ENCODE data around the gene XYLT1. TPM values are rescaled to one million over a fixed set of nuclear protein-coding genes. Genes with fewer than 3 reads are reported as not detected.

XYLT1 gene
- total and polyA plus RNA-seq, 2 of the 8 experiments (the other 6 are each of a cell fraction or from before 2014, with no cell fraction given) = 6.6 to 25.4 TPM

GRCh38 chr16:17212606-17213005 lies 258.2 kb downstream of the XYLT1 start:
- ChIA-PET CTCF (ENCODE audit: partially characterized antibody) (interaction anchor here (0.5 to 3.1 kb wide), 20 partner anchors 9 to 988 kb away, joined by 3 to 27 read pairs (median 3); no protein-coding TSS in a partner anchor), POLR2A (ENCODE audit: partially characterized antibody) (no interaction called here)
- Histone ChIP-seq H4K20me1 (replicated peaks in 1 of 2; ENCODE audit: control insufficient read depth in 1 of 2, insufficient read depth in 2 of 2, low read length in 2 of 2) (no peaks in the 10 kb centered on the region), H3K27me3 (replicated peaks in 1 of 4; ENCODE audit: control insufficient read depth in 3 of 4, extremely low read depth in 1 of 4, insufficient read depth in 3 of 4, low read length in 3 of 4) (no peaks in the 10 kb centered on the region), H3K4ac (replicated peaks; ENCODE audit: insufficient read length, low read depth, low read length) (no peak overlapping the region), H4K8ac (ENCODE audit: extremely low read depth, insufficient read depth, low read length) (no peak overlapping the region), H3K4me1 (replicated peaks in 1 of 4; ENCODE audit: control insufficient read depth in 3 of 4, insufficient read depth in 4 of 4, low read length in 3 of 4) (peaks cover 0 to 10% (median 6%) of the 10 kb centered on the region in 4 experiments; a peak in 4 of 7 replicates), H2AK5ac (ENCODE audit: low read depth, low read length) (no peak overlapping the region), H3K14ac (ENCODE audit: insufficient read length) (no peak overlapping the region), H4K5ac (ENCODE audit: insufficient read length, low read depth, low read length) (no peak overlapping the region), H2BK15ac (ENCODE audit: low read length) (no peak overlapping the region), H3K9me3 (ENCODE audit: insufficient read depth in 2 of 2, low read depth in 1 of 2, low read length in 1 of 2) (peaks cover 2 to 4% of the 10 kb centered on the region in 2 experiments; a peak in 1 of 4 replicates), H3K56ac (replicated peaks; ENCODE audit: insufficient read length, low read depth, low read length) (no peak overlapping the region), H3K9ac (replicated peaks in 1 of 4; ENCODE audit: extremely low read depth in 1 of 4, low read depth in 3 of 4, low read length in 3 of 4) (no peak overlapping the region), H4K91ac (replicated peaks; ENCODE audit: insufficient read length, low read length) (no peak overlapping the region), H3K23ac (ENCODE audit: insufficient read length) (no peak overlapping the region), H3K79me2 (ENCODE audit: control insufficient read depth in 1 of 2, insufficient read depth in 2 of 2, low read length in 2 of 2) (no peaks in the 10 kb centered on the region), H3K4me3 (ENCODE audit: extremely low read depth in 1 of 4, insufficient read depth in 2 of 4, low read depth in 3 of 4, low read length in 4 of 4) (no peak overlapping the region), H3K18ac (ENCODE audit: extremely low read depth, low read length) (no peak overlapping the region), H3K79me1 (ENCODE audit: low read depth, low read length) (no peaks in the 10 kb centered on the region), H2AFZ (ENCODE audit: low read length) (no peak overlapping the region), H3K27ac (ENCODE audit: low read depth, low read length) (no peak overlapping the region), H3K36me3 (ENCODE audit: control insufficient read depth in 2 of 4, insufficient read depth in 4 of 4, low read length in 3 of 4) (no peaks in the 10 kb centered on the region), H2BK12ac (ENCODE audit: low read depth, low read length) (no peak overlapping the region), H2BK120ac (replicated peaks; ENCODE audit: low read depth, low read length) (no peak overlapping the region), H2BK5ac (ENCODE audit: low read depth, low read length) (no peak overlapping the region), H3K23me2 (ENCODE audit: low read depth, low read length) (no peaks in the 10 kb centered on the region), H3K4me2 (ENCODE audit: insufficient read depth in 1 of 2, low read depth in 2 of 2, low read length in 2 of 2) (no peak overlapping the region), H2BK20ac (ENCODE audit: low read length) (no peak overlapping the region)
- WGBS, 2 experiments (ENCODE audit: extremely low coverage in 1 of 2, insufficient coverage in 1 of 2, insufficient read length in 1 of 2, insufficient replicate concordance in 2 of 2, low coverage in 1 of 2, low lambda C conversion rate in 2 of 2, missing lambda C conversion rate in 1 of 2) = 76% methylated on average over 6 of the region's 6 CpGs; no CpG with 5 or more reads in 1 of the 2 experiments
- FAIRE-seq (no peak), DNase-seq (ENCODE audit: low read depth in 1 of 2, low spot score in 2 of 2) (no peak)
- no peak for TF ChIP-seq FOSL1 (IDR thresholded peaks at IDR 0.05; ENCODE audit: insufficient read depth, low read depth, low read length)
- no peak for TF ChIP-seq MAFK (IDR thresholded peaks at IDR 0.05; ENCODE audit: low read depth, low read length)
- no peak for TF ChIP-seq CTBP2 (IDR thresholded peaks at IDR 0.05; ENCODE audit: borderline replicate concordance, insufficient read depth, insufficient read length, low read length)
- no peak for TF ChIP-seq TAF1 (IDR thresholded peaks at IDR 0.05; ENCODE audit: low read depth, low read length)
- TF ChIP-seq ATF3 (IDR thresholded peaks at IDR 0.05; ENCODE audit: insufficient read depth, low read depth, low read length) = no peak
- no peak for TF ChIP-seq GTF2F1 (IDR thresholded peaks at IDR 0.05; ENCODE audit: borderline replicate concordance, low read depth, low read length)
- TF ChIP-seq ASH2L (IDR thresholded peaks at IDR 0.05; ENCODE audit: low read length) = no peak
- no peak for TF ChIP-seq EGR1 (IDR thresholded peaks at IDR 0.05; ENCODE audit: borderline replicate concordance, low read depth, low read length)
- no peak for TF ChIP-seq CREB1 (IDR thresholded peaks at IDR 0.05)
- no peak for TF ChIP-seq PHF8 (conservative IDR thresholded peaks at IDR 0.05; ENCODE audit: low read depth, low read length)
- TF ChIP-seq BACH1 (IDR thresholded peaks at IDR 0.05; ENCODE audit: low read length) = no peak
- TF ChIP-seq SIRT6 (IDR thresholded peaks at IDR 0.05; ENCODE audit: low read length) = no peak
- no peak for TF ChIP-seq EZH2 (IDR thresholded peaks at IDR 0.05; ENCODE audit: low read depth, low read length, severe bottlenecking)
- no peak for TF ChIP-seq JUN (IDR thresholded peaks at IDR 0.05; ENCODE audit: low read depth, low read length)

All from H1 (cell line).